ENCODE results near the gene CKAP2L.

Gene CKAP2L, protein sequence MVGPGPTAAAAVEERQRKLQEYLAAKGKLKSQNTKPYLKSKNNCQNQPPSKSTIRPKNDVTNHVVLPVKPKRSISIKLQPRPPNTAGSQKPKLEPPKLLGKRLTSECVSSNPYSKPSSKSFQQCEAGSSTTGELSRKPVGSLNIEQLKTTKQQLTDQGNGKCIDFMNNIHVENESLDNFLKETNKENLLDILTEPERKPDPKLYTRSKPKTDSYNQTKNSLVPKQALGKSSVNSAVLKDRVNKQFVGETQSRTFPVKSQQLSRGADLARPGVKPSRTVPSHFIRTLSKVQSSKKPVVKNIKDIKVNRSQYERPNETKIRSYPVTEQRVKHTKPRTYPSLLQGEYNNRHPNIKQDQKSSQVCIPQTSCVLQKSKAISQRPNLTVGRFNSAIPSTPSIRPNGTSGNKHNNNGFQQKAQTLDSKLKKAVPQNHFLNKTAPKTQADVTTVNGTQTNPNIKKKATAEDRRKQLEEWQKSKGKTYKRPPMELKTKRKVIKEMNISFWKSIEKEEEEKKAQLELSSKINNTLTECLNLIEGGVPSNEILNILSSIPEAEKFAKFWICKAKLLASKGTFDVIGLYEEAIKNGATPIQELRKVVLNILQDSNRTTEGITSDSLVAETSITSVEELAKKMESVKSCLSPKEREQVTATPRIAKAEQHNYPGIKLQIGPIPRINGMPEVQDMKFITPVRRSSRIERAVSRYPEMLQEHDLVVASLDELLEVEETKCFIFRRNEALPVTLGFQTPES

DNA sequence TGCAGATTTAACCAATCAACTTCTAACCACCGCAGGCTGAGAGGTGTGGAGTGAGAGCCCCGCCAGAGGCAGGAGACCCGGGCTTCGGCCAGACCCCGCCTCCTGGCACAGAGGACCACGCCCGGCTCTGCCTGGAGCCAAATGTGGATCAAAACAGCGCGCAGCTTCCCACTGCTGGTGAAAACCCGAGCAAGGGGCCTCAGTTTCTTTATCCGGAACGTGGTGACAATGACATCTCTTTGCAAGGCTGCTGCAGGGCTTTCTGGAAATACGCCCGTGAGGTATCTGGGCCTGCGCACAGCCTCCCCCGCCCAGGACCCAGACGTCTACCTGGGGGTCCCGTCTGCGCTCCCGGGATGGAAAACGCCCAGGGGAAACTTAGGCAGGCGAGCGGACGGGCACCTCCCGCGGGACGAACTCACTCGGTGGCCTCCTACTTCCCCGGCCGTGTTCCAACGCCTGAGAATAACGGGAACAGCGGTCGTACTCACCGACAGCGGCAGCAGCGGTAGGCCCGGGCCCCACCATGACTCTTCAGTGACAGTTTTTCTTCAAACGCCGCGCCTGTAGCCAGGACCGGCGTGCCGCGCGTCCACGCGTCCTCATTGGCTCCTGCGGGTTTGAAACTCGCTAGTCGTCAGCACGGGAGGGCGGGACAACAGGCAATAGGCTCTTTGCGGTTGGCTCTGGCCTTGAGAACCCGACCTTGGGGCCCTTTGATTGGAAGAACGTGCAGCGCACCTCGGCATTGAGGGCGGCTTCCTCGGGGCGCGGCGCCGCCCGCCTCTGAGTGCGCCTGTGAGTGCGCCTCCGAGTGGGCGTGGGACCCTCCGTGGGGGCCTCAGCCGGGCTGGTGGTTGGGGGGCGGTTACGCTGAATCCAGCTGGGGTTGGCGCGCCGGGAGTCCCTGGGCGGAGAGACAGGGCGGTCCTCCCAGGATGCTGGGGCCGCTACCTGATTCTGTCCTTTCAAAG lies at the start of gene CKAP2L:
TSS of gene CKAP2L (minus strand) at position 539 of the 974 bp plus-strand sequence. CDS start at position 528, 11 bp downstream.
- DNase-seq: peak; percentile 91

- DNase-seq: no peak
Observed at GRCh38 chr2:112813280-112813966, 49.0 kb upstream of the CKAP2L start.

GRCh38 chr2:112812318-112813267 lies 48.2 kb upstream of the CKAP2L start:
- no peak for DNase-seq

DNA sequence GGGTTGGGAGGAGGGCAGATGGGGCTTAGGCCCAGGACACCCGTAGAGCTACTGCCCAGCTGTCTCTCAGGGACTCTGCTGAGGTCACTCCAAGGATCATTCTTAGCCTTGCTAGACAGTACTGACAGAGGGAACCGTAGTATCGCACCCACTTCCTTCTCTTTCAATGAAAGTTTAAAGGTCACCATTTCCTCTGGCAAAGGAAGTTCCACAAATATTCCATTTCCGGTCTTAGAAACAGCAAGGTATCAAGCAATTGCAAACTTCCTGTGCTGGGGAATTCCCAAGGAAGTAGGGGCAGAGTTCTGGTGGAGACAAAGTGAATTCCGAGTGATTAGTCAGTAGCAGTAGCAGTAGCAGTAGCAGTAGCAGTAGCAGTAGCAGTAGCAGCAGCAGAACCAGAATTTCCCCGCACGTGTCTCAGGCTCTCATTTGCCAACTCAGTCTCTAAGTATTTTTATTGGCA lies 47.5 kb upstream of the CKAP2L start:
- no peak for DNase-seq

DNA sequence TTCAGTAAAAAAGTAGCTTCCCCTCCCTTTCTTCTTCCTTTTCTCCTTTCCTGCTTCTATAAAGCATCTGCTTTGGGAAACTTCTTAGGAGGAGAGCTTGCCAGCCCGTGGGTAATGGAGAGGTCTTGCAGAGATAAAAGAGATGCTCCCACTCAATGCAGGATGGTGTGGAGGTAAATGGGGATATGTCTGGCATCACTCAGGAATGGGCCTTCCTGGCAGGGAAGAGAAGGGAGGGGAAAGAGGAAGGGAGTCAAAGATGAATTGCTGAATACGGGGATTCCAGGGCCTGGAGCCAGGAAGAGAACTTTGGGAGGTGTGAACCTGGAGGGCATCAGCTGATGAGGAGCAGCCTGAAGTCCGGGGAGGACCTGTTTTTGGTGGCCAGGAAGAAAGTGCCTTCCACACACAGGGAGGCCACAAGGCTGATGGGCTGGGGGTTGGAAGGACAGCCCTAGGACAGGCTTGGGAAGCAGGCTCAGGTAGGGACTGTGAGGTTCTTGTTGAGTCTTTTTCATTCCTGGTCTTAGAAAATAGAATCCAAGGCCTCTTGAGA lies 46.9 kb upstream of the CKAP2L start:
- DNase-seq: no peak

DNA sequence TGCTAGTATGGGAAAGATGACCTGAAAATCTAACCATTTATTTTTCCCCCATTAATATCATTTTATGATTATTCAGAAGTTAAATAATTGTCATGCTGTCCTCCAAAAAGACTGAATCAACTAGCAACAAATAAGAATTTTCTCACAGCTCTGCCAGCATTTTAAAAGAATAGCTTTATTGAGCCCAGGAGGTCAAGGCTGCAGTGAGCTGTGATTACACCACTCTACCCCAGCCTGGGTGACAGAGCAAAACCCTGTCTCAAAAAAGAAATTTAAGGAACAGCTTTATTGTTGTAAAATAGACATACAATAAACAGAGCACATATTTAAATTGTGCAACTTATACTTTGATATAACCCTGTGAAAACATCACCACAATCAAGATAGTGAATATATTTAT lies 44.7 kb upstream of the CKAP2L start:
- no peak for DNase-seq

GRCh38 chr2:112807233-112807807 lies 42.9 kb upstream of the CKAP2L start:
- no peak for DNase-seq

DNA sequence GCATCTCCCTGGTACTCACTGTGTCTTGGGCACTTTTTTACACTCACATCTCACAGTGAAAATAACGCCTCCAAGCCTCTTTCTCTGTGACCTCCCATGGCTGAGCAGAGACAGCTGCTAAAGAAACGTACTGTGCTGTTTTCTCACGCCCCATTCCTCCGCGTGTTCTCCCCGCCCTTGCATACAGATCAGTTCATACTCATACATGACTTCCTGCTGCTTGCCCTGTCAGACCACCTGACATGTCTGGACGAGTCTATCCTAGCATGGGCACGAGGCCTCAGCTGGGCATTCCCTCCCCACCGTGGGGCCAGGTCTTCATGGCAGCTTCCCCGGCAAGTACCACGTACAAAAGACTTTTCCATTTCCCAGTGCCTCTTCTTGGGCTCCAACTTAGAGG lies 41.1 kb upstream of the CKAP2L start:
- no peak for DNase-seq

- no peak for DNase-seq
Observed at GRCh38 chr2:112803691-112804521, 39.5 kb upstream of the CKAP2L start.

DNA sequence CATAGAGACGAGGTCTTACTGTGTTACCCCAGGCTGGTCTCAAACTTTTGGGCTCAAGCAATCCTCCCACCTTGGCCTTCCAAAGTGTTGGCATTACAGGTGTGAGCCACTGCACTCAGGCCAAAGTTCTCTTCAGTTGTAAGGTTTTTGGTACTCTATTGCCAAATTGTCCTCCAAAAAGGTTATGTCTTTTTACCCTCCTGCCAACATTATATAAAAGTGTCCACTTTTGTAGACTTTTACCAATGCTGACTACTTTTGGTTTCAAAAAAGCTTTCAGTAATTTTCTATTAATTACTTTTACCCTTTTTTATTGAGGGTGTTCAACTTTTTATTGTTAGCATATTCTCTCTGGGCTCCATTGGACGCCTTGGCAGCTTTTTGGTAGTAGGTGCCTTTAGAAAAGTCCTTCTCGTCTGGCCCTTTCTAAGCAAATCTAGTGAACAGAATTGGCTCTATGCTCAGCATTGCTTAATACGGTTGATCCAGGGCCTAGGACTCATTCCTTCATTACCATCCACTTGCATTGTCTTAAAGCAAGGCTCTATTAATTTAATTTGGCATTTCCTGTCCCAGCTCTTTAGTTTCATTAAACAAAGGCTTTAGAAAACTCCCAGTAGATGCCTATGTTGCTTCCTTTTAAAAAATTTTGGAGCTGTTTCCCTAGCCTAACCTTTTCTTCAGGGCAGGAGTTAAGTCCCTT lies 36.6 kb upstream of the CKAP2L start:
- DNase-seq: no peak

DNA sequence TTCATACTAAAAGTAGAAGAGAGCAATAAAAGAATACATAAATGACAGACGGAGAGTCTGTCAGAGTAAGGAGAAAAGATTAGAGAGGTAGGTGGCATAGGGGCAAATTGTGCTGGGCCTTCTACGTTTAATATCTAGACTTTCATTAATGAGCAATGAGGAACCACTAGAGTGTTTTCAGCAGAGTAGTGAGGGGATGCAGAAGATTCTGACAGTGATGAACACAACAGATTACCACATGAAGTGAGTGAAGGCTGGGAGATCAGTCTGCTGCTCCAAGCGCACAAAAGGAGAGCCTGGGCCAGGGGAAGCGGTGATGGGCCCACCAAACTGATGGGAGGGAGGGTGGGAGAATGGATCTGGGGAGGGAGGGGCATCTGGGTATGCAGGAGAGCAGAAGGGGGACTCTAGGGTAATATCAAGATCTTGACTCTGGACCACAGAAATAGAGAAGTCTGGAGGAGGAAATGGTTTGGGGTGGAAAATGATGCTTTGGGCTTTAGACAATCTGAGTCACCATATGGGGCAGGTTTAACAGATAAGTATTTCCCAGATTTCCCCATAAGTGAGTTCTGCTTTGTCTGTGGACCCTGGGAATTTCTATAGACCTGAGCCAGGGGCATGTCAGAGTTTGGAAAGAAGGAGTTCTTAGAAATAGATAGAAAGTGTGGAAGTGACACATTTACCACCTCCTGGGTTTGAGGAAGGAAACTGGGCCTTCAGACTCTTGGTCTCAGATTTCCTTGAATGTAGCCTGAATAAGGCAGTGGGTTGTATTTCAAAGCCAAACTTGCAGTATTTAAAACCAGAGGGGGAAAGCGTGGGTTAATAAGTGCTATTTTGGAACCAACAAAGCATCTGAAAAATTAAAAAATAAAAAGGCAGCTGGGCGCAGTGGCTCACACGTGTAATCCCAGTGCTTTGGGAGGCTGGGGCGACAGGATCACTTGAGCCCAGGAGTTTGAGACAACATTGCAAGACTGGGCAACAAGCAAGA lies 34.9 kb upstream of the CKAP2L start:
- DNase-seq: no peak

GRCh38 chr2:112796486-112796885 lies 32.1 kb upstream of the CKAP2L start:
- no peak for DNase-seq

GRCh38 chr2:112795774-112796173 lies 31.4 kb upstream of the CKAP2L start:
- DNase-seq: no peak

GRCh38 chr2:112794841-112795240 lies 30.4 kb upstream of the CKAP2L start:
- no peak for DNase-seq

DNA sequence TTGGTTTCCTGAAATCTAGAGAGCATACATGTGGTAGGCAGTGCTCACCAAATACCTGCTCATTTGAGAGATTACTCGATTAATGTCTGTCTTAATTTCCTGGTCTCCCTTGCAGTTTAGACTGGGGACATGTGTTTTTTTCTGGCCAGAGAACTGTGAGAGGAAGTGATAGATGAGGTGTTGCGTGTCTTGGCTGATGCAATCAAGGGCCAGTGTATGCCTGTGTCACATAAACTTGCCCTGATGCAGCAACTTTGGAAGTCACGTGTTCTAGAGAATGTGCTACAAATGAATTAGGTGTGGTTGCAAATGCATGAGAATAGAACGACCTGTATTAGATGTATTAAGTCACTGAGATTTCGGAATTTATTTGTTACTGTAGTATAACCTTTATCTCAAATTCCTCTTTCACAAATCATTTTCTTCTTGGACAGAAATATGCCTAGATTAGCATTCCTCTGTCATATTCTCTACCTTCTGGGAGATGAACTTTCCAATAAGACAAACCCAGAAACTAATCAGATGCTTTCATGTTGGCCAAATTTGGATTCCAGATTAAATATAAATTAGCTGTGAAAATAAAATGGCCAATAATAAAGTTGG lies 29.8 kb upstream of the CKAP2L start:
- no peak for DNase-seq

- DNase-seq: no peak
Observed at GRCh38 chr2:112793449-112793978, 29.1 kb upstream of the CKAP2L start.

GRCh38 chr2:112792419-112792818 lies 28.0 kb upstream of the CKAP2L start:
- DNase-seq: no peak

Measured in activated T-cell treated with anti-CD3 and anti-CD28 coated beads for 4 hours (primary cell).